IPS-NIHi11 (cell line): Measurements from ENCODE around the gene FBXW10.
"Not testable (repeated sequence)": the region's sequence is repeated elsewhere in the genome, so short reads cannot be mapped to it uniquely, and the experiment has no call there.

Source experiments
- DNase-seq: peaks from one replicate; pipeline ENCODE4 v3.0.0; 2012; ENCODE audit warnings: mixed read lengths, low spot score

FBXW10 gene

GRCh38 chr17:18743699-18744421 is at the start of gene FBXW10:
Gene FBXW10 (plus strand): TSS chr17:18744054. CDS start chr17:18744245, 191 bp downstream.
- not testable (repeated sequence) for DNase-seq

GRCh38 chr17:18695143-18695542 is 48.7 kb upstream of the FBXW10 start:
- not testable (repeated sequence) for DNase-seq

GRCh38 chr17:18698473-18699103 is 45.3 kb upstream of the FBXW10 start:
- DNase-seq: not testable (repeated sequence)

- not testable (repeated sequence) for DNase-seq
These were observed 37.9 kb upstream of the FBXW10 start for GRCh38 chr17:18705955-18706354.

- not testable (repeated sequence) for DNase-seq
These were observed 35.6 kb upstream of the FBXW10 start for GRCh38 chr17:18708215-18708614.

- DNase-seq: not testable (repeated sequence)
These were observed 31.4 kb upstream of the FBXW10 start for GRCh38 chr17:18712354-18712999.

- DNase-seq: peak; percentile 12
These were observed 25.0 kb upstream of the FBXW10 start for GRCh38 chr17:18718643-18719427.

GRCh38 chr17:18719428-18720110 is 24.3 kb upstream of the FBXW10 start:
- DNase-seq: peak; percentile 2

- DNase-seq: not testable (repeated sequence)
These were observed 21.9 kb upstream of the FBXW10 start for GRCh38 chr17:18721775-18722547.

- DNase-seq: not testable (repeated sequence)
These were observed 21.2 kb upstream of the FBXW10 start for GRCh38 chr17:18722612-18723011.

- not testable (repeated sequence) for DNase-seq
These were observed 20.3 kb upstream of the FBXW10 start for GRCh38 chr17:18723509-18723908.

- not testable (repeated sequence) for DNase-seq
These were observed 11.4 kb upstream of the FBXW10 start for GRCh38 chr17:18732438-18732837.

- not testable (repeated sequence) for DNase-seq
These were observed 10.5 kb upstream of the FBXW10 start for GRCh38 chr17:18733350-18733749.

- not testable (repeated sequence) for DNase-seq
These were observed 4.0 kb upstream of the FBXW10 start for GRCh38 chr17:18739616-18740391.

GRCh38 chr17:18741228-18741627 is 2.6 kb upstream of the FBXW10 start:
- not testable (repeated sequence) for DNase-seq

- DNase-seq: not testable (repeated sequence)
These were observed 872 bp downstream of the FBXW10 start for GRCh38 chr17:18744726-18745125.

GRCh38 chr17:18746551-18746950 is 2.7 kb downstream of the FBXW10 start:
- DNase-seq: not testable (repeated sequence)

- not testable (repeated sequence) for DNase-seq
These were observed 3.6 kb downstream of the FBXW10 start for GRCh38 chr17:18747501-18747900.

- DNase-seq: not testable (repeated sequence)
These were observed 6.4 kb downstream of the FBXW10 start for GRCh38 chr17:18750242-18750641.
